22Rv1 (cell line): ENCODE measurements around the gene JMJD4.
A peak's percentile ranks its signal among the peaks of the same experiment; 100 is the strongest.

Experiments
- H3K27ac ChIP-seq: fragments of 450-650 bp; 2 replicates; pipeline ENCODE4 v1.5.1; 2017
- ZFX ChIP-seq: fragments of 450-650 bp; IDR thresholded peaks from 2 replicates; pipeline ENCODE4 v1.6.1; 2017; ENCODE audit warnings: antibody characterized with exemption, borderline replicate concordance
- TF ChIP-seq, protein P1 (sequence below): fragments of 450-650 bp; IDR thresholded peaks from 2 replicates; pipeline ENCODE4 v1.5.1; 2017; ENCODE audit warnings: mild to moderate bottlenecking

Gene JMJD4

DNA sequence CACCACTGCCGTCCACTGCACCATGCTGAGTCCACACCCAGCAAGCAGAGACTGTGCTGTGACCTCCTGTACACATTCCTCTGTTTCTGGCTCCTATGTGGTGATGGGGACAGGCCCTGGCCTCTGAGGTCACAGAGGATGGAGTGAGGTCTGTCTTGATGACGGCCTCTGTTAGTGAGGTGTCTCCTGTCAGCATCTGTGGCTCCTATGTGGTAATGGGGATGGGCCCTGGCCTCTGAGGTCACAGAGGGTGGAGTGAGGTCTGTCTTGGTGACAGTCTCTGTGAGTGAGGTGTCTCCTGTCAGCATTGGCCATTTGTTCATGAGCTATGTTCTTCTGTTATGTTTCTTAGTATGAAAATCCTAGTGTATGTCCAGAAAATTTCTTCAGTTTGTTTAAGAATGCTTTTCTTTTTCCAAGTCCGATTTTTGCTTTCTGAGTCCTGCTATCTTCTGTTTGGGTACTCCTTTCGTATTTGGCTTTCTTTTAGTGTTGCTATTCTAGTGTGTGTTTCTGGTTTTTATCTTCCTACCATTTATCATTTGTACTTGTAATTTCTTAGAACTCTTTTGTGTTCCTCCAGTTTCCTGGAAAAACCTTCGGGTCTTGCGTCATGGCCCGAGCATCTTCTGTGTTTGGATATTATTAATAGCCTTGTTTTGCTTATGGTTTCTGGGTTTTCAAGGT is 13.5 kb upstream of the JMJD4 start:
- TF ChIP-seq, protein P1, sequence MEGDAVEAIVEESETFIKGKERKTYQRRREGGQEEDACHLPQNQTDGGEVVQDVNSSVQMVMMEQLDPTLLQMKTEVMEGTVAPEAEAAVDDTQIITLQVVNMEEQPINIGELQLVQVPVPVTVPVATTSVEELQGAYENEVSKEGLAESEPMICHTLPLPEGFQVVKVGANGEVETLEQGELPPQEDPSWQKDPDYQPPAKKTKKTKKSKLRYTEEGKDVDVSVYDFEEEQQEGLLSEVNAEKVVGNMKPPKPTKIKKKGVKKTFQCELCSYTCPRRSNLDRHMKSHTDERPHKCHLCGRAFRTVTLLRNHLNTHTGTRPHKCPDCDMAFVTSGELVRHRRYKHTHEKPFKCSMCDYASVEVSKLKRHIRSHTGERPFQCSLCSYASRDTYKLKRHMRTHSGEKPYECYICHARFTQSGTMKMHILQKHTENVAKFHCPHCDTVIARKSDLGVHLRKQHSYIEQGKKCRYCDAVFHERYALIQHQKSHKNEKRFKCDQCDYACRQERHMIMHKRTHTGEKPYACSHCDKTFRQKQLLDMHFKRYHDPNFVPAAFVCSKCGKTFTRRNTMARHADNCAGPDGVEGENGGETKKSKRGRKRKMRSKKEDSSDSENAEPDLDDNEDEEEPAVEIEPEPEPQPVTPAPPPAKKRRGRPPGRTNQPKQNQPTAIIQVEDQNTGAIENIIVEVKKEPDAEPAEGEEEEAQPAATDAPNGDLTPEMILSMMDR, result no peak
- no peak for TF ChIP-seq ZFX
- no peak overlapping the region for H3K27ac ChIP-seq

- TF ChIP-seq, protein P1, result no peak
- no peak for TF ChIP-seq ZFX
- no peak overlapping the region for H3K27ac ChIP-seq
Measured at GRCh38 chr1:227747948-227748495, 12.9 kb upstream of the JMJD4 start.

DNA sequence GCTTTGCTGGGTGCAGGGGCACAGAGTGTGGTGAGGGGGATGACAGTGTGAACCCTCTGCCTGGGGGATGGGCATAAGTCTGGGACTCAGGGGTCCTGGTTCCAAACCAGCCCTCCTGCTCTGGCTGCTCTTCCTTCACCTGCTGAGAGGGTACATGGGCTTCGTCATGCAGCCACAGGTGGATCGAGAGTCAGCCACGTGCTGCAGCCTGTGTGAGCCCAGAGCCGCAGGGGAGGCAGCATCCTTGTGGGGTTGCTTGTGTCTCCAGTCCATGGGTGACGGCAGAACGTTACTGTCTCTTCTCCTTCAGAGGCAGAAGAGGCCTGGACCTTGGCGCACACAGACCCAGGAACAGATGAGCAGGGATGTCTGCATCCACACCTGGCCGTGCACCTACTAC is 12.3 kb upstream of the JMJD4 start:
- no peak overlapping the region for H3K27ac ChIP-seq
- TF ChIP-seq, protein P1, result no peak
- TF ChIP-seq ZFX, result no peak

- no peak overlapping the region for H3K27ac ChIP-seq
- TF ChIP-seq, protein P1, result no peak
Measured at GRCh38 chr1:227746676-227747075, 11.6 kb upstream of the JMJD4 start.

DNA sequence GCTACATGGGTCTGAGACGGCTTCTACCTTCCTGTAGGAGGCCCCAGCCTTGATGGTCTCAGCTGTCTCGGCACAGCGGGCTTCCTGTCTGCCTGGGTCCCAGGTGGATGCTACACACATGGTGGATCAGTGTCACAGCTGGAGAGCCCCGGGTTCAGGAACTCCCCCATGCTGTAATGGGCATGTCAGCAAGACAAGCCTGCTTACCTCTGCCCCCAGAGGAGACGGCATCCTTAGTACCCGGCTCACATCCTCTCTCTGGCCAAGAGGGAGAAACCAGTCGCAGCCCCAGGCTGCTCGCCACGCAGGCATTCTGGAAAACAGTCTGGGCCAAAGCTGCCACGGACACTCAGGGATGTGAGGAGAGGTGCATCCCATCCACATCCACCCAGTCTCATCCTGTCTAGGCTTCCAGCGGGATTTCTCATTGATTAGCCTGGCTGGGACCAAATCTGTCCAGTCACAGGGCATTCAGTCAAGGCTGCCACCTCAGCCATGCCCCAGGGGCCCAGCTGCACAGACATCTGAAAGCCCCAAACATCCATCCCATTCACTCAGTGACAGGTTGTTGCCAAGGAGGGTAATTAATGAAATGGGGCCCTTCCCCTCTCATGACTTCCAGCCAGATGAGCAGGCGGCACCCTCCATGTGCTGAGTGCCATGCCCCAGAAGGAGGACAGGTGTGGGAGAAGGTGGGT is 10.6 kb upstream of the JMJD4 start:
- TF ChIP-seq, protein P1, result no peak
- no peak for TF ChIP-seq ZFX

DNA sequence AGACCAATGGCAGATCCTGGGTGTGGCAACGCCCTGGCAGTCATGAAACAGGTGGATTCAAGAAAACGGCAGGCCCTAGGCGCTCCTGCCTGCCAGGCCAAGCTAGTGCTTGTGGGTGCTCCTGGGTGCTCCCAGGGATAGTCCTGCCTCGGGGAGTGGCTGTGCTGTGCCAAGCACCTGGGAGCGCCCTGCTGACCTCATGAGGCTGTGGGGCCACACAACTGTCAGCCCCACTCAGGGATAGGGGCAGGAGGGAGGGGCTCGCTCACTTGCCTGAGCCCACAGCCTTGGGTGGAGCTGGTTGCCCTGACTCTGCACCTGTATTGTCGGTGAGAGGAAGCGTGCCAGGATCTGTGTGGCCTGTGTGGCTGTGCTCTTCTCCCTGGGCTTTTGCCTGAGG is 9.6 kb upstream of the JMJD4 start:
- peak overlapping the region; percentile 42 for H3K27ac ChIP-seq

More for the DNA sequence above, 10.6 kb upstream of the JMJD4 start:
- H3K27ac ChIP-seq, result peak overlapping the region; percentile 42; the same call in 1 of the 2 replicates

More for the DNA sequence above, 9.6 kb upstream of the JMJD4 start:
- TF ChIP-seq, protein P1, result no peak
- no peak for TF ChIP-seq ZFX
